ENCODE measurements around the gene TASOR2. TPM values are rescaled to one million over a fixed set of nuclear protein-coding genes. Genes with fewer than 3 reads are reported as not detected.
A peak's percentile ranks its signal among the peaks of the same experiment; 100 is the strongest.

Gene TASOR2
- total RNA-seq, 1 donor from 2014 or later = 62.6 TPM

DNA sequence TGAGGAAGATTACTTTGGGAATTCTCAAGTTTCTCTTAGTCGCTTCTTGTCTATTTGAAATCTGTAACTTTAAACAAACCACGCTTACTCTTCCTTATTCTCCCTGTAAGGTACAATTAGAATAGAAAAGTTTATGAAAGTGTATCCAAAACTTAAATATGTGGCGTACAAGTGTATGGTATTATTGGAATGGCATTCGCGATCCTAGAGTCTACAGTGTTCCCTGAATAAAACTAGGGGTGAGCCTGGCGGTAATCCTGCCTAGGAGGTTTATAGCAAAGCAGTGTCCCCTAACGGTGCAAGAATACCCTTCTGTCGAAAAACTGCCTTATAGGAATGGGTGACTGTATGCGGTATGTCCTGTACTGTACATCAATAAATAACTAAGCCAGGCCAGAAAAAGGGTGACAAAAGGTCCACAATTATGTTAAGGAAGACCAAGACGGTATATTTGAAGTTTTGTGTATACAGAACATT, 1.2 kb downstream of the TASOR2 start:
- Mint-ChIP-seq H3K27ac (ENCODE audit: unreplicated experiment) (peak overlapping the region; percentile 98), H3K4me3 (ENCODE audit: unreplicated experiment) (peak overlapping the region; percentile 97), H3K9me3 (ENCODE audit: low read depth) (no peaks in the 10 kb centered on the region), H3K36me3 (ENCODE audit: low read depth) (no peaks in the 10 kb centered on the region), H3K27me3 (ENCODE audit: low read depth) (no peaks in the 10 kb centered on the region), H3K4me1 (ENCODE audit: low read depth) (peaks cover 24% of the 10 kb centered on the region)
- no peak for DNase-seq (ENCODE audit: low spot score)
- peak; percentile 70 for TF ChIP-seq CTCF (IDR thresholded peaks at IDR 0.05)

GRCh38 chr10:5688587-5688986, 3.9 kb downstream of the TASOR2 start:
- H3K9me3 Mint-ChIP-seq (ENCODE audit: low read depth) = no peaks in the 10 kb centered on the region
- H3K27me3 Mint-ChIP-seq (ENCODE audit: low read depth) = no peaks in the 10 kb centered on the region
- TF ChIP-seq CTCF (IDR thresholded peaks at IDR 0.05) = no peak
- DNase-seq (ENCODE audit: low spot score) = no peak
- no peak overlapping the region for H3K4me3 Mint-ChIP-seq (ENCODE audit: unreplicated experiment)
- H3K27ac Mint-ChIP-seq (ENCODE audit: unreplicated experiment) = no peak overlapping the region
- H3K4me1 Mint-ChIP-seq (ENCODE audit: low read depth) = peaks cover 40% of the 10 kb centered on the region
- no peaks in the 10 kb centered on the region for H3K36me3 Mint-ChIP-seq (ENCODE audit: low read depth)

- H3K4me1 Mint-ChIP-seq (ENCODE audit: low read depth) = peaks cover 35% of the 10 kb centered on the region
- no peak for DNase-seq (ENCODE audit: low spot score)
- peak overlapping the region; percentile 60 for H3K4me3 Mint-ChIP-seq (ENCODE audit: unreplicated experiment)
- H3K36me3 Mint-ChIP-seq (ENCODE audit: low read depth) = no peaks in the 10 kb centered on the region
- TF ChIP-seq CTCF (IDR thresholded peaks at IDR 0.05) = no peak
- no peaks in the 10 kb centered on the region for H3K9me3 Mint-ChIP-seq (ENCODE audit: low read depth)
- H3K27me3 Mint-ChIP-seq (ENCODE audit: low read depth) = no peaks in the 10 kb centered on the region
- H3K27ac Mint-ChIP-seq (ENCODE audit: unreplicated experiment) = peak overlapping the region; percentile 45
Observed at GRCh38 chr10:5691786-5692185, 7.1 kb downstream of the TASOR2 start.

DNA sequence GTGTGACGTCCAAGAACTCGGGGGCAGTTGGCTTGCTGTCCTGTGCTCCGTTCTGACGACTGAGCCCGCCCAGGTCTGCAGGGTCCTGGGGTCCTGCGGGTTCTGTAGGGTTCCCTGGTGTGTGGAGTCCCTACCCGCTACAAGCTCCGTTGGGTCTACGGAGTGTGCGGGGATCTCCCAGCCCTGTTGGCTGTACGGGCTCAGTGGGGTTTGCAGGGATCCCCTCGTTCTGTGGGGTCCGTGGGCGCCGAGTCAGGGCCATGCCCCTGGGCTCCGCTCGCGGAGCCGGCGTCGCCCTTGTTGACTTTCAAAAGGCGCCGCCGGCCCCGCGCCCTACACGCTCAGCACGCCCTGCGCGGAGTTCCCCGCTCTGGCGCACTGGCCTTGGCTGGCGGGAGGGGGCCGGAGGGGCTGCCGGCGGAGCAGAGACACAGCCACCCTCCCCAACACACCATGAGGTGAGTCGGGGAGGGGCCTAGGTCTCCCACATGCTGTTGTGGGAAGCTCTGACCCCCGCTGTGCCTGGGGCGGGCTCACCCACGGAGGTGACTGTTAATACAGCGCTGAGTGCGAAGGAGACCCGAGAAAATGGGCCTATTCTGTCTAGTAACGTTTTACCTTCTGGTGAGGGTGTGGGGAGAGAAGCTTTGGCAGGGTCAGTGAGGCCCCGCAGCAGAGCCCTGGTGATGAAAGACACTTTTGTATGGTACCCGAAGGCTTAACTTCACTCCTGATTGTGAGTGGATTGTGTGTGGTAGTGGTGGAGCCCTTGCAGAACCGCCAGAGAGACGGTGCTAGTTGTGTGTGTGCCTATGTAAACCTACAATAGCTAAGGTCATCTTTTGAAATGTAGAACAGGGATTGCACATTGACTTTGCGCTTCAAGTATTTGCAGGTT, 8.1 kb downstream of the TASOR2 start:
- Mint-ChIP-seq H3K4me3 (ENCODE audit: unreplicated experiment) (peak overlapping the region; percentile 60), H3K9me3 (ENCODE audit: low read depth) (no peaks in the 10 kb centered on the region), H3K27me3 (ENCODE audit: low read depth) (no peaks in the 10 kb centered on the region), H3K4me1 (ENCODE audit: low read depth) (peaks cover 29% of the 10 kb centered on the region), H3K36me3 (ENCODE audit: low read depth) (no peaks in the 10 kb centered on the region), H3K27ac (ENCODE audit: unreplicated experiment) (peak overlapping the region; percentile 76)
- no peak for DNase-seq (ENCODE audit: low spot score)
- TF ChIP-seq CTCF (IDR thresholded peaks at IDR 0.05) = no peak

GRCh38 chr10:5694573-5694972, 9.9 kb downstream of the TASOR2 start:
- no peak overlapping the region for H3K4me3 Mint-ChIP-seq (ENCODE audit: unreplicated experiment)
- peaks cover 25% of the 10 kb centered on the region for H3K4me1 Mint-ChIP-seq (ENCODE audit: low read depth)
- DNase-seq (ENCODE audit: low spot score) = no peak
- TF ChIP-seq CTCF (IDR thresholded peaks at IDR 0.05) = no peak
- no peaks in the 10 kb centered on the region for H3K9me3 Mint-ChIP-seq (ENCODE audit: low read depth)
- H3K27ac Mint-ChIP-seq (ENCODE audit: unreplicated experiment) = no peak overlapping the region
- H3K27me3 Mint-ChIP-seq (ENCODE audit: low read depth) = no peaks in the 10 kb centered on the region
- no peaks in the 10 kb centered on the region for H3K36me3 Mint-ChIP-seq (ENCODE audit: low read depth)
